Stromal cell of bone marrow (primary cell): ENCODE results near the gene DYNLRB2.

Experiments used
- DNase-seq: peaks from one replicate; pipeline ENCODE4 v3.0.0-alpha.2; 2012; ENCODE audit warnings: low read depth

The DYNLRB2 gene

GRCh38 chr16:80540516-80541305 is at the start of gene DYNLRB2:
Gene DYNLRB2, plus strand, starts transcription at chr16:80540993. Its CDS starts 84 bp downstream, at chr16:80541077.
- peak; percentile 90 for DNase-seq

DNA sequence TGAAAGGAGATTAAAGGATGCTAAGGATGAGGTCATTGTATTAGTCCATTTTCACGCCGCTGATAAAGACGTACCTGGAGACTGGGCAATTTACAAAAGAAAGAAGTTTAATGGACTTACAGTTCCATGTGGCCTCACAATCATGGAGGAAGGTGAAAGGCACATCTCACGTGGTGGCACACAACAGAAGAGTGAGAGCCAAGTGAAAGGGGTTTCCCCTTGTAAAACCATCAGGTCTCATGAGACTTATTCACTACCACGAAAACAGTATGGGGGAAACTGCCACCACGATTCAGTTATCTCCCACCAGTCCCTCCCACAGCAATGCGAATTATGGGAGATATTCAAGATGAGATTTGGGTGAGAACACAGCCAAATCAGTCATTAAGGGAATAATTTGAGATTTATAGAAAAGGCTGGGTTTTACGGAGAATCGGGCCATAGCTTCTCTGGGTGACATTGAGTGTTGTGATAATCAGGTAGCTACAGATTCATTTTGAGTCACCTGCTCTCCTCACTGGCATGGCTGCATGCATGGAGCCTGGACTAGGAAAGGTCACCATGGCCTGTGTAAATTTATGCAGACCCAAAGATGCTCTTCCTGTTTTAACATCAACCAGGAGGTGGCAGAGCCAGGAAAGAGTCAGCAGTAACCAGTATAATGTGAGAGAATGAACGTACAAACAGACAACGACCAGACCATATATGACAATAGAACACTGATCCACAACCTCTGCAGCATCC is 40.5 kb upstream of the DYNLRB2 start:
- no peak for DNase-seq

DNA sequence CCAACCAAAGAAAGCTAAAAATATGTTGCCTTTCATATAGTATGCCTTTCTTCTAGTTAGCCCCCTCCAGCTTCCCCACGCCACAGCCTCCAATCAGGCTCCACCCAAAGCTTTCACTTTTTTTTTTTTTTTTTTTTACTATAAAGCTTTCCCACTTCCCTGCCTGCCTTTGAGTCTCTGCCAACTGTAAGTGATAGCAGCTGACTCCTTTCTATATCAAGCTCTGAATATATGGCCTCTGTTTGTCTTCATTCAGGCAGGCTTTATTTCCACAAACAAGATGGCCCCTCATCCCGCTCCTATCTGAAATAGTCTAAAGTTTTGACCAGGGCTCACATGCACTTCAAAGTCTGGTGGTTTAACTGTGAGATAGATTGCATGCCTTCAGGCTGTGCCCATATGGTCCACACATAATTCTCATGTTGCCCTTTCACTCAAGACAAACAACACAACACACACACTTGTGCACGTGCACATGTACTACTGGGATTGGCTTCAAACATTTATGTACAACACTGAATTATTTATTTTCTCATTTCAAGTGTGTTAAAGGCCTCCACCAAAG is 39.8 kb upstream of the DYNLRB2 start:
- no peak for DNase-seq

GRCh38 chr16:80503107-80503506 is 37.7 kb upstream of the DYNLRB2 start:
- no peak for DNase-seq

DNA sequence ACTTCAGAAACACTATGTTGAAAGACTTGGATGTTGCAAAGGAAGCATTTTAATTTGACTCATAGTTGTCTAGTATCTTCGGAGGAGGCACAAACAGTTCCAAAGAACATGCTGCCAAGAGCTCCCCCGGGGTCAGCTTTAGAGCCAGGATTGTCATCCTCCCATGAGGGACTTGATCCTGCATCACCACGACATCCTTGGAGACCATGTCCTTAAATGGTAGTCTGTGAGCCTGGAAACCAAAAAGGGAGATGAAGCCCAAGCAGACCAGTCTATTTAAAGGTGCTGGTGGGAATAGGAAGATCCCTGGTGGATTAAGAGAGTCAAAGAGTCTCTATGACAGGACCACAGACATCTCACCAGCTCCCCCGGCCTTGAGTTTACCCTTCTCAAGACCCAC is 33.3 kb upstream of the DYNLRB2 start:
- DNase-seq = no peak

DNA sequence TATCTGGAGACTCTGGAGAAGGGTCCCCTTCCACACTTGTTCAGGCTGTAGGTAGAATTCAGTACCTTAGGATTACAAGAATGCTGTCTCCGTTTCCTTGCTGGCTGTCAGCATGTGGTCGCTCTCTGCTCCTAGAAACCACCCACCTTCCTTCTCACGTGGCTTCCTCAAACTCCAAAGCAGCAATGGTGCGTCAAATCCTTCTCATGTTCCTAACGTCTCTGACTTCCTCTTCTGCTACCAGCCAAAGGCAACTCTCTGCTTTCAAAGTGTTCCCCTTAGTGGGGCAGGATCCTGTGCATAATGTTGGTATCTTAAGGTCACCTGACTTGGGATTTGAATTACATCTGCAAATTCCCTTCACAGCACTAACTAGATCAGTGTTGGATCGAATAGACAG is 30.9 kb upstream of the DYNLRB2 start:
- no peak for DNase-seq

DNA sequence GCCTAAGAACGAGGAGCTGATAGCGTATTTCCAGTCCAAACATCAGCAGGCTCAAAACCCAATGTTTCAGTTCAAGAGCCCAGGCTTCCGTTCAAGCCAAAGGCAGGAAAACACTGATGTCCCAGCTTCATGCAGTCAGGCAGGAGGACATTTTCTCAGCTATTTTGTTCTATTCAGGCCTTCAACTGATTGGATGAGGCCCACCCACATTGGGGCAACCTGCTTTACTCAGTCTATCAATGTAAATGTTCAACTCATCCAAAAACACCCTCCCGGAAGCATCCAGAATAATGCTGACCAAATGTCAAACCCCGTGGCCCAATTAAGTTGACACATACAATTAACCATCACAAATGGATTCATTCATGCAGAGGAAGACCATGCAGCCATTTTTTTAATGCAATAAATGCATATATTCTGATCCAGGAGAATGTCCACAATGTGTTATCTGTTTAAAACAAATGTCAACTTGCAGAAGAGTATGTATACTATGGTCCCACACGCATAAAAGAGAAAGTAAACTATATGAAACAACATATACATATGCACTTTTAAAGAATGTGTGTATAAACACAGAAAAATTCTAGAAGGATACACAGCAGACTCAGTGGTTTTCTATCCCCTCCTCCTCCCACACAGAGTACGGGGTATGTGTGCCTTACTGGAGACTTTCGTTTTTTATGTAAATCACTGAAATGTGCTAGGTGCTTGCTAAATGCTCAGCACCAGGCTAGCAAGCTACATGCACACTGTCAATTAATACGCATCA is 28.8 kb upstream of the DYNLRB2 start:
- no peak for DNase-seq

DNA sequence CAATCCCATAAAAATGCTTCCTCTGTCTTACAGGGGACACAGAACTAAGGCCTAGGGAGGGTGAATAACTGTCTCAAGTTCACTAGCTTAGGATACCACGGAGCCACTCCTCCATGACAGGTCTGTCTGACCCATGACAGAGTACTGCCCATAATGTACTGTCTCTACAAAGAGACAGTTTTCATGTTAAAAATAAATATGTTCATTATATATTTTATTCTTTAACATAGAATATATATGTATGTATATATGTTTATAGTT is 28.3 kb upstream of the DYNLRB2 start:
- DNase-seq = no peak

GRCh38 chr16:80515374-80515773 is 25.4 kb upstream of the DYNLRB2 start:
- DNase-seq = no peak

DNA sequence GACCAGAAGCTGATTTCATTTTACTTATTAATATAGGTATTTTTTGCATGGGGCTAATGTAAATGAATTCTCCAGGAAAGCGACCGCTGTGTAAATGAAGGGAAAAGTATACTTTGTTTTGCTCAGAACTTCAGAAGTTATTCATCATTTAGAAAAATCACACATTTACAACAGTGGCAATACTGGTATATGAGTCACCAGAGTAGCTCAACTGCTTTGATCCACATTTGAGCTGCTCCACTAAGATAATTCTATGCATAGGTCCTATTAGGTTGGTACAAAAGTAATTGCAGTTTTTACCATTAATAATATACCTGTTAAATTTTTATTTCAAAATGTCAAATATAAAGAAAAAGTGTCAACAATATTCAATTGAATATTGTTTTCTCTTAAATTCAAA is 22.9 kb upstream of the DYNLRB2 start:
- no peak for DNase-seq

DNA sequence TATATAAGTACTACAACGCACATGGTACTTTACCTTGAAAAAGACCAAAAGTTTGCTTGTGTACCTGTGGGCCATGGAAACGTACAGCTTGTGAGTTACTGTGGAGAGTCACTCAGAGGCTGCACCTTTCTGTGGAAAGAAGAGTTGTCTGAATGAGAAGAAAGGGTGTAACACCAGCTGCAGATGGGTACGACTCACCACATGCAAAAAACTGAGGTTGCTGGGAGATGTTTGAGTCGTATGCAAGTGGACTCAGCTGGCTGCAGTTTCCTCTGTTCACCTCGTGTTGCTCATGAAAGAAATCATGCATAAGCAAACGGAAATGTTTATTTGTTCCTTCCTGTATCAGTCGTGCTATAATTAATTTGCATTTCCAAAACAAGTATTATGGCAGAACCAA is 22.4 kb upstream of the DYNLRB2 start:
- DNase-seq = no peak

DNA sequence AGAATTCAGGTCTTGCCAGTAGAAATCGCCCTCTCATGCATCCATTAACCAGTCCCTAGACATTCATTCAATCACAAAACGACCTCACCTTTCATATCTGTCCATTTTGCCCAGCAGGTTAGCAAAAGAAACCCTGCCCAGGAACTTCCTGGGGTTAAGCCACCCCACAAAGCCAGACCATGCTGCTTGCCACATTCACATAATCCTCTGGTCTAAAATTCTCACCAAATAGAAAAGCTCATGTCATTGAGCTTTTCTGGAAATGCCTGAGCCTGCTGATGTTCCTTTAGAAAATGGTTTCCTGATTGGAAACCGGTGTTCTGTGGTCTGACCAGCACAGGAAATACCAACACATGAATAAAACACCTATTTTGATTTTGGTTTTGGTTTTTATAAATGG is 21.6 kb upstream of the DYNLRB2 start:
- DNase-seq = no peak

GRCh38 chr16:80525420-80525819 is 15.4 kb upstream of the DYNLRB2 start:
- no peak for DNase-seq

GRCh38 chr16:80526418-80527061 is 14.3 kb upstream of the DYNLRB2 start:
- DNase-seq = peak; percentile 48

DNA sequence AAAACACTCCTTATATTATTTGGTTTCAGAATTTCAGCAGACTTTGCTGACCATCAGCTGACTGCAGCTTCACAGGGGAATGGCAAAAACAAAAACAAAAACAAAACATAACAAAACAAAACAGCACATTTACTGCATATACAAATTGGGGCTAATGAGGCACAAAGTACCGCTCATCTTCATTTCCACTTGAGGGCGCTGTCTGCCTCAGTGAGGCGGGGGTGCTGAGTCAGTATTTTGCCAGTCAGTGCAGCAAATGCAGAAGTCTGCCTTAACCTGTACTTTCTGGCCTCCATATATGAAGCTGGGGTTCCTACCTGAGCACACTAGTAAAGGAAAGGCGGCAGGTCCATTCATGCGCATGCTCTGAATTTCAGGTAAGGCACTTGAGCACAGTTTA is 13.5 kb upstream of the DYNLRB2 start:
- no peak for DNase-seq

GRCh38 chr16:80530479-80530878 is 10.3 kb upstream of the DYNLRB2 start:
- no peak for DNase-seq

DNA sequence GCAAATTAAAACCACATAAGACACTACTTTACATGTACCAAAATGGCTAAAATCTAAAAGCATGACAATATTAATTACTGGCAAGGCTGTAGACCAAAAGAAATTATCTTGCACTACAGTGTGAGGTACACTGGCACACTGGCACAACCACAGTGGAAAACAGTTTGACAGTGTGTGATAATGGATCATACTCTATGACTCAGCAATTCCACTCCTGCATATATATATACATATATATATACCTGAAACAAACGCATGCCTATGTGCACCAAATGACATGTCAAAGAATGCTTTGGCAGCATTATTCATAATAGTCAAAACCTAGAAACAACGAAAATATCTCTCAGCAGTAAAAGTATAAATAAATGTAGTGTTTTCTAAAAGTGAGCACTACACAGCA is 4.6 kb upstream of the DYNLRB2 start:
- DNase-seq = no peak

- DNase-seq = no peak
These were observed 507 bp downstream of the DYNLRB2 start for GRCh38 chr16:80541306-80541694.

- no peak for DNase-seq
These were observed 2.4 kb downstream of the DYNLRB2 start for GRCh38 chr16:80543162-80543561.

- no peak for DNase-seq
These were observed 3.5 kb downstream of the DYNLRB2 start for GRCh38 chr16:80544326-80544725.

- no peak for DNase-seq
These were observed 5.5 kb downstream of the DYNLRB2 start for GRCh38 chr16:80546249-80546648.

DNA sequence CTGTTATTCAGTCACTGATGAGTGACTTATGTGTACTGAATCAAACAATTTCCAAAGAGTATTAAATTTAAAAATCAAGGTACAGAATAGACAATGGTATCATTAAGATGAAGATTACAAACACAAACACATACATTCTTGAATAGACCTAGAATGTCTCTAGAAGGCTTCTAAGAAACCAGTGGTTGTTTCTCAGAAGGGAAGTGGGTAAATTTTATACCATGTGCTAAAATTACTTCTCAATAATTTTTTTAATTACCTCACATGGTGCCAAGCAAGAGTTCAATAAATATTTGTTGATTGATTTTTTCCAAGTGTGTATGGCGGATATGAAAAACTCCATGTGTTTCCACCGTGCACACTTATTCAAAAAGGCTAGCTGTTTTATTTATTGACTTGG is 6.4 kb downstream of the DYNLRB2 start:
- DNase-seq = no peak
